Glutamatergic neuron (in vitro differentiated cells): ENCODE data around the gene RNF135. TPM values are rescaled to one million over a fixed set of nuclear protein-coding genes. Genes with fewer than 3 reads are reported as not detected.

Source experiments
- DNase-seq: peaks from one replicate; pipeline ENCODE4 v3.0.0; 2022
- H3K27ac Mint-ChIP-seq: one replicate; pipeline ENCODE4 v1.8.0; 2020; ENCODE audit warnings: mild to moderate bottlenecking, mixed read lengths, inconsistent platforms; ENCODE audit not compliant: unreplicated experiment
- H3K27me3 Mint-ChIP-seq: one replicate; pipeline ENCODE4 v1.8.0; 2020; ENCODE audit warnings: mild to moderate bottlenecking, moderate library complexity, mixed read lengths, inconsistent platforms; ENCODE audit not compliant: unreplicated experiment
- H3K36me3 Mint-ChIP-seq: one replicate; pipeline ENCODE4 v1.8.0; 2020; ENCODE audit warnings: mild to moderate bottlenecking, mixed read lengths, inconsistent platforms; ENCODE audit not compliant: unreplicated experiment
- H3K4me1 Mint-ChIP-seq: one replicate; pipeline ENCODE4 v1.8.0; 2020; ENCODE audit warnings: mild to moderate bottlenecking, low read depth, mixed read lengths, inconsistent platforms; ENCODE audit not compliant: unreplicated experiment
- H3K4me3 Mint-ChIP-seq: one replicate; pipeline ENCODE4 v1.8.0; 2020; ENCODE audit warnings: mild to moderate bottlenecking, mixed read lengths, inconsistent platforms; ENCODE audit not compliant: unreplicated experiment
- H3K9me3 Mint-ChIP-seq: one replicate; pipeline ENCODE4 v1.8.0; 2020; ENCODE audit warnings: mild to moderate bottlenecking, moderate library complexity, mixed read lengths, inconsistent platforms; ENCODE audit not compliant: unreplicated experiment
- CTCF ChIP-seq: fragments of 200-600 bp; sonication (generic); IDR thresholded peaks from one replicate; pipeline ENCODE4 v1.5.0; 2021; ENCODE audit not compliant: partially characterized antibody, unreplicated experiment
- total RNA-seq: library from RNA; stranded (reverse); fragmentation: NEBNext Ultra II Directional; extraction: Animal tissue kit (Norgen Biotek cat#: 25700); gene quantifications from one replicate; pipeline ENCODE4 v1.2.1, GENCODE V29; 2021; ENCODE audit not compliant: unreplicated experiment

The RNF135 gene
- total RNA-seq, 1 donor from 2014 or later, result 0.59 TPM

DNA sequence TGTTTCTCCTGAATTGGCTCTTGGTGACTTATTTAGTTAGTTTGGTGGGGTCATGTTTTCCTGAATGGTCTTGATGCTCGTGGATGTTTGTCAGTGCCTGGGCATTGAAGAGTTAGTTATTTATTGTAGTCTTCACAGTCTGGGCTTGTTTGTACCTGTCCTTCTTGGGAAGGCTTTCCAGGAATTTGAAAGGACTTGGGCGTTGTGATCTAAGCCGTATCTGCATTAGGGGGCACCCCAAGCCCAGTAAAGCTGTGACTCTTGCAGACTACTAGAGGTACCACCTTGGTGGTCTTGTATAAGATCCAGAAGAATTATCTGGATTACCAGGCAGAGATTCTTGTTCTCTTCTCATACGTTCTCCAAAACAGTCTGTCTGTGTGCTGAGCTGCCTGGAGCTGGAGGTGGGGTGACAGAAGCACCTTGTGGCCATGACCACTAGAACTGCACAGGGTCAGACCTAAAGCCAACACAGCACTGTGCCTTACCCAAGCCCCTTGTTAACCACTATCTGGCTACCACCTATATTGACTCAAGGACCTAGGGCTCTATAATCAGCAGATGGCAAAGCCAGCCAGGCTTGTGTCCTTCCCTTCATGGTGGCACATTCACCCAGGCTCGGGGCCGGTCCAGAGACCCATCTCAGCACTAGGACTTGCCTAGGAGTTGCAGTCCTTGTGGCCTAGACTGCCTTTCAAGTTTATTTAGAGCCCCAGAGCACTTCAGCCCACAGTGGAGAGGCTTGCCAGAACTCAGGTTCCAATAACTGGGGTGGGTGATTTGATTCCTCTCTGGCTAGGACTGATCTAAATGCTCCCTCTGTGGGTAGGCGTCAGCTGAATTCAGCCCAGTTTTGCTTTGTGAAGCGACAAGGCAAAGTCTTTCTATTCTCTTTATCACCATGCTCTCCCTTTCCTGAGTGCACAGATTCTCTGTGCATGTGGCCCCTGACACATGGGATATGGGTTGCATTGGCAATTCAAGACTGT, 11.0 kb downstream of the RNF135 start:
- H3K27ac Mint-ChIP-seq, result no peak overlapping the region
- no peak for DNase-seq
- H3K4me3 Mint-ChIP-seq, result no peak overlapping the region
- H3K27me3 Mint-ChIP-seq, result peaks cover 2% of the 10 kb centered on the region
- no peaks in the 10 kb centered on the region for H3K4me1 Mint-ChIP-seq
- H3K36me3 Mint-ChIP-seq, result peaks cover 5% of the 10 kb centered on the region
- TF ChIP-seq CTCF, result no peak
- peaks cover 4% of the 10 kb centered on the region for H3K9me3 Mint-ChIP-seq

GRCh38 chr17:30982855-30983254, 12.0 kb downstream of the RNF135 start:
- Mint-ChIP-seq H3K27me3 (peaks cover 2% of the 10 kb centered on the region), H3K27ac (no peak overlapping the region), H3K4me3 (no peak overlapping the region), H3K9me3 (peaks cover 4% of the 10 kb centered on the region), H3K36me3 (peaks cover 5% of the 10 kb centered on the region), H3K4me1 (no peaks in the 10 kb centered on the region)
- no peak for DNase-seq
- no peak for TF ChIP-seq CTCF

- Mint-ChIP-seq H3K27me3 (no peaks in the 10 kb centered on the region), H3K27ac (no peak overlapping the region), H3K9me3 (no peaks in the 10 kb centered on the region), H3K36me3 (no peaks in the 10 kb centered on the region), H3K4me3 (no peak overlapping the region), H3K4me1 (no peaks in the 10 kb centered on the region)
- no peak for DNase-seq
- no peak for TF ChIP-seq CTCF
Measured at GRCh38 chr17:30990458-30990857, 19.6 kb downstream of the RNF135 start.

- no peaks in the 10 kb centered on the region for H3K4me1 Mint-ChIP-seq
- H3K27me3 Mint-ChIP-seq, result no peaks in the 10 kb centered on the region
- no peak for DNase-seq
- H3K36me3 Mint-ChIP-seq, result no peaks in the 10 kb centered on the region
- no peak overlapping the region for H3K4me3 Mint-ChIP-seq
- TF ChIP-seq CTCF, result no peak
- H3K27ac Mint-ChIP-seq, result no peak overlapping the region
- no peaks in the 10 kb centered on the region for H3K9me3 Mint-ChIP-seq
Measured at GRCh38 chr17:30992551-30992950, 21.7 kb downstream of the RNF135 start.

- no peaks in the 10 kb centered on the region for H3K9me3 Mint-ChIP-seq
- no peak for TF ChIP-seq CTCF
- H3K4me3 Mint-ChIP-seq, result no peak overlapping the region
- no peak for DNase-seq
- no peak overlapping the region for H3K27ac Mint-ChIP-seq
- H3K36me3 Mint-ChIP-seq, result no peaks in the 10 kb centered on the region
- H3K27me3 Mint-ChIP-seq, result no peaks in the 10 kb centered on the region
- no peaks in the 10 kb centered on the region for H3K4me1 Mint-ChIP-seq
Measured at GRCh38 chr17:30995347-30995746, 24.5 kb downstream of the RNF135 start.
